GM12892 (cell line): ENCODE data around the gene DCAF10.

Experiments used
- POLR2A ChIP-seq: IDR thresholded peaks from 2 replicates; pipeline ENCODE4 v1.6.1; 2011; ENCODE audit warnings: low read depth, low read length, control low read depth
- POLR2AphosphoS5 ChIP-seq: IDR thresholded peaks from 2 replicates; pipeline ENCODE4 v1.6.1; 2011; ENCODE audit warnings: low read depth, low read length, control low read depth
- TAF1 ChIP-seq: IDR thresholded peaks from 2 replicates; pipeline ENCODE4 v1.6.1; 2011; ENCODE audit warnings: low read depth, mild to moderate bottlenecking, control low read depth, low read length, borderline replicate concordance

- no peak for TF ChIP-seq POLR2A
- TF ChIP-seq POLR2AphosphoS5: no peak
- TF ChIP-seq TAF1: no peak
These were observed 109.7 kb downstream of the DCAF10 start for GRCh38 chr9:37910271-37910670.
